Gastrocnemius medialis (tissue), 4 donors: ENCODE data around the gene SSR2.

Source experiments
- POLR2A ChIP-seq, 2 donors: fragments of 450-650 bp; IDR thresholded peaks; one replicate each; pipeline ENCODE4 v1.6.1; 2017; ENCODE audit warnings: antibody characterized with exemption in 2 of 2, mild to moderate bottlenecking in 2 of 2, moderate library complexity in 2 of 2
- TF ChIP-seq, protein P1 (sequence below), 5 experiments: fragments of 450-650 bp in 3 of 5; fragments of 200-600 bp in 2 of 5; sonication (generic) in 2 of 5; IDR thresholded peaks in 4 of 5; conservative IDR thresholded peaks in 1 of 5; 1 replicate in 4 of 5; 2 replicates in 1 of 5; pipeline ENCODE4 v1.5.1; 2016 to 2019; ENCODE audit warnings: antibody characterized with exemption in 5 of 5, mild to moderate bottlenecking in 3 of 5, moderate library complexity in 3 of 5

- TF ChIP-seq, protein P1, sequence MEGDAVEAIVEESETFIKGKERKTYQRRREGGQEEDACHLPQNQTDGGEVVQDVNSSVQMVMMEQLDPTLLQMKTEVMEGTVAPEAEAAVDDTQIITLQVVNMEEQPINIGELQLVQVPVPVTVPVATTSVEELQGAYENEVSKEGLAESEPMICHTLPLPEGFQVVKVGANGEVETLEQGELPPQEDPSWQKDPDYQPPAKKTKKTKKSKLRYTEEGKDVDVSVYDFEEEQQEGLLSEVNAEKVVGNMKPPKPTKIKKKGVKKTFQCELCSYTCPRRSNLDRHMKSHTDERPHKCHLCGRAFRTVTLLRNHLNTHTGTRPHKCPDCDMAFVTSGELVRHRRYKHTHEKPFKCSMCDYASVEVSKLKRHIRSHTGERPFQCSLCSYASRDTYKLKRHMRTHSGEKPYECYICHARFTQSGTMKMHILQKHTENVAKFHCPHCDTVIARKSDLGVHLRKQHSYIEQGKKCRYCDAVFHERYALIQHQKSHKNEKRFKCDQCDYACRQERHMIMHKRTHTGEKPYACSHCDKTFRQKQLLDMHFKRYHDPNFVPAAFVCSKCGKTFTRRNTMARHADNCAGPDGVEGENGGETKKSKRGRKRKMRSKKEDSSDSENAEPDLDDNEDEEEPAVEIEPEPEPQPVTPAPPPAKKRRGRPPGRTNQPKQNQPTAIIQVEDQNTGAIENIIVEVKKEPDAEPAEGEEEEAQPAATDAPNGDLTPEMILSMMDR (IDR thresholded peaks at IDR 0.05 in 4 of 5, conservative IDR thresholded peaks at IDR 0.05 in 1 of 5): no peak
- TF ChIP-seq POLR2A (IDR thresholded peaks at IDR 0.05): no peak
Measured at GRCh38 chr1:156062189-156062588, 41.4 kb upstream of the SSR2 start.
